Motor neuron (in vitro differentiated cells): ENCODE measurements around the gene SOX9. TPM values are rescaled to one million over a fixed set of nuclear protein-coding genes. Genes with fewer than 3 reads are reported as not detected.

Experiments
- ATAC-seq, 8 experiments: fragments of 200-7000 bp; cut with Tn5 transposase; replicated peaks in 6 of 8; 2 replicates each; pipeline ENCODE4 v1.8.0; 2021; ENCODE audit warnings: mild to moderate bottlenecking in 8 of 8, moderate library complexity in 8 of 8
- H3K27ac ChIP-seq, 2 donors: fragments of 250-450 bp; sonication (Bioruptor Pico); 2 replicates each; pipeline ENCODE4 v1.9.0; 2021; ENCODE audit warnings: antibody characterized with exemption in 2 of 2, mild to moderate bottlenecking in 2 of 2, moderate library complexity in 1 of 2
- H3K4me1 ChIP-seq, 2 donors: fragments of 250-450 bp; sonication (Bioruptor Pico); replicated peaks in 1 of 2; 2 replicates each; pipeline ENCODE4 v1.6.1; 2021; ENCODE audit warnings: antibody characterized with exemption in 2 of 2, mild to moderate bottlenecking in 2 of 2, moderate library complexity in 1 of 2
- H3K4me3 ChIP-seq, 5 donors: fragments of 250-450 bp; sonication (Bioruptor Pico); 2 replicates each; pipeline ENCODE4 v1.9.0; 2021; ENCODE audit warnings: antibody characterized with exemption in 5 of 5, mild to moderate bottlenecking in 5 of 5, moderate library complexity in 4 of 5
- WGBS, 10 experiments: fragments of 450-650 bp; shearing (Covaris generic); methylation state at CpG; one replicate each; pipeline ENCODE4 v1.0.0; 2022; 5-methylcytosine and 5-hydroxymethylcytosine counted together
- in situ Hi-C, 9 experiments: fragments of 400-800 bp; cut with MboI; loops; one replicate each; pipeline ENCODE4 v1.15.0; 2021; ENCODE audit warnings: low sequenced_read_pairs in 9 of 9, low pct_unique_long_range_greater_than_20kb in 2 of 9; ENCODE audit not compliant: unreplicated experiment in 9 of 9
- total RNA-seq, 8 experiments: library from RNA; unstranded; fragments of 300-600 nt; gene quantifications; 2 replicates each; pipeline versions ENCODE4 v1.2.3 to v1.2.4, GENCODE V29; 2022

The SOX9 gene
- total RNA-seq = 100 to 1,000 TPM in 1 of 8 experiments, 10 to 100 TPM in 5, 1 to 10 TPM in 2; 1.8 to 108 (median 17.3) TPM

GRCh38 chr17:72120642-72121163, at the start of gene SOX9:
SOX9 (plus strand) TSS chr17:72121020; CDS start chr17:72121392, 372 bp downstream.
- in situ Hi-C loops = loop anchor here in 5 of 9 experiments (25.0 kb wide), 4 partner anchors 417 to 1483 kb away; no protein-coding TSS in a partner anchor
- H3K4me3 ChIP-seq = peak within 1 kb of the TSS; percentile 44 to 54 (median 48)
- WGBS, 10 experiments = 0 to 3% (median 0%) methylated on average over 4 to 8 of the region's 27 CpGs; no CpG with 5 or more reads in 7 of the 10 experiments
- peaks cover 33 to 42% of the 10 kb centered on the region in 2 donors for H3K4me1 ChIP-seq
- peak; percentile 69 to 88 (median 78) for ATAC-seq
- H3K27ac ChIP-seq = no peak within 1 kb of the TSS

- in situ Hi-C loops = no loop called here
- H3K4me3 ChIP-seq = no peak overlapping the region
- peaks cover 0 to 31% of the 10 kb centered on the region in 2 donors for H3K4me1 ChIP-seq
- no peak overlapping the region for H3K27ac ChIP-seq
- no peak for ATAC-seq
- WGBS, 10 experiments = 13 to 87% (median 70%) methylated on average over 1 to 4 of the region's 4 CpGs; no CpG with 5 or more reads in 1 of the 10 experiments
Observed at GRCh38 chr17:72071330-72071729, 49.5 kb upstream of the SOX9 start.

GRCh38 chr17:72075995-72076677, 44.7 kb upstream of the SOX9 start:
- WGBS, 10 experiments = 40 to 100% (median 89%) methylated on average over 1 to 7 of the region's 7 CpGs; no CpG with 5 or more reads in 1 of the 10 experiments
- H3K27ac ChIP-seq = no peak overlapping the region
- no peak for ATAC-seq
- H3K4me1 ChIP-seq = peaks cover 0 to 16% of the 10 kb centered on the region in 2 donors
- H3K4me3 ChIP-seq = no peak overlapping the region
- in situ Hi-C loops = loop anchor here in 1 of 9 experiments (25.0 kb wide), 1 partner anchor 614 kb away; no protein-coding TSS in a partner anchor

GRCh38 chr17:72076678-72077030, 44.2 kb upstream of the SOX9 start:
- 14 to 90% (median 83%) methylated on average over 1 to 3 of the region's 3 CpGs; no CpG with 5 or more reads in 4 of the 10 experiments for WGBS, 10 experiments
- Histone ChIP-seq H3K4me3 (no peak overlapping the region), H3K4me1 (peaks cover 0 to 16% of the 10 kb centered on the region in 2 donors), H3K27ac (no peak overlapping the region)
- no peak for ATAC-seq
- in situ Hi-C loops = loop anchor here in 1 of 9 experiments (25.0 kb wide), 1 partner anchor 614 kb away; no protein-coding TSS in a partner anchor

GRCh38 chr17:72077326-72077960, 43.4 kb upstream of the SOX9 start:
- ATAC-seq = no peak
- H3K4me1 ChIP-seq = peaks cover 0 to 10% of the 10 kb centered on the region in 2 donors
- H3K27ac ChIP-seq = no peak overlapping the region
- 0 to 100% (median 71%) methylated on average over 1 to 4 of the region's 4 CpGs; no CpG with 5 or more reads in 1 of the 10 experiments for WGBS, 10 experiments
- in situ Hi-C loops = loop anchor here in 1 of 9 experiments (25.0 kb wide), 1 partner anchor 615 kb away; no protein-coding TSS in a partner anchor
- no peak overlapping the region for H3K4me3 ChIP-seq

GRCh38 chr17:72079700-72080099, 41.1 kb upstream of the SOX9 start:
- WGBS, 10 experiments = 0 to 100% (median 89%) methylated on average over 1 to 3 of the region's 3 CpGs; no CpG with 5 or more reads in 2 of the 10 experiments
- no peak overlapping the region for H3K4me3 ChIP-seq
- ATAC-seq = no peak
- in situ Hi-C loops = loop anchor here in 1 of 9 experiments (25.0 kb wide), 1 partner anchor 617 kb away; no protein-coding TSS in a partner anchor
- H3K4me1 ChIP-seq = no peaks in the 10 kb centered on the region
- no peak overlapping the region for H3K27ac ChIP-seq

- no peak for ATAC-seq
- Histone ChIP-seq H3K4me1 (peaks cover 0 to 3% of the 10 kb centered on the region in 2 donors), H3K27ac (no peak overlapping the region), H3K4me3 (no peak overlapping the region)
- in situ Hi-C loops = loop anchor here in 1 of 9 experiments (25.0 kb wide), 1 partner anchor 626 kb away; no protein-coding TSS in a partner anchor
- WGBS, 10 experiments = 40 to 100% (median 88%) methylated on average over 1 of the region's 1 CpG; no CpG with 5 or more reads in 5 of the 10 experiments
Observed at GRCh38 chr17:72087876-72088275, 32.9 kb upstream of the SOX9 start.

GRCh38 chr17:72089453-72089987, 31.3 kb upstream of the SOX9 start:
- no peak for ATAC-seq
- in situ Hi-C loops = loop anchor here in 1 of 9 experiments (25.0 kb wide), 1 partner anchor 627 kb away; no protein-coding TSS in a partner anchor
- no peak overlapping the region for H3K27ac ChIP-seq
- WGBS, 10 experiments = 4 to 83% (median 57%) methylated on average over 2 to 5 of the region's 7 CpGs; no CpG with 5 or more reads in 2 of the 10 experiments
- H3K4me1 ChIP-seq = peaks cover 0 to 3% of the 10 kb centered on the region in 2 donors
- H3K4me3 ChIP-seq = no peak overlapping the region

- ATAC-seq = no peak
Observed at GRCh38 chr17:72090108-72090507, 30.7 kb upstream of the SOX9 start.

GRCh38 chr17:72092710-72093322, 28.0 kb upstream of the SOX9 start:
- 0 to 100% (median 57%) methylated on average over 1 of the region's 1 CpG; no CpG with 5 or more reads in 3 of the 10 experiments for WGBS, 10 experiments
- H3K4me1 ChIP-seq = no peaks in the 10 kb centered on the region
- in situ Hi-C loops = loop anchor here in 1 of 9 experiments (25.0 kb wide), 1 partner anchor 631 kb away; no protein-coding TSS in a partner anchor
- H3K4me3 ChIP-seq = no peak overlapping the region
- no peak for ATAC-seq
- no peak overlapping the region for H3K27ac ChIP-seq

More at GRCh38 chr17:72090108-72090507, 30.7 kb upstream of the SOX9 start:
- Histone ChIP-seq H3K4me3 (no peak overlapping the region), H3K4me1 (peaks cover 0 to 2% of the 10 kb centered on the region in 2 donors), H3K27ac (no peak overlapping the region)
- in situ Hi-C loops = loop anchor here in 1 of 9 experiments (25.0 kb wide), 1 partner anchor 628 kb away; no protein-coding TSS in a partner anchor
- 0 to 83% (median 13%) methylated on average over 1 of the region's 1 CpG; no CpG with 5 or more reads in 1 of the 10 experiments for WGBS, 10 experiments

GRCh38 chr17:72093707-72094106, 27.1 kb upstream of the SOX9 start:
- peak in 3 of 8 experiments; percentile 38 to 59 (median 44) for ATAC-seq
- Histone ChIP-seq H3K27ac (no peak overlapping the region), H3K4me1 (no peaks in the 10 kb centered on the region), H3K4me3 (no peak overlapping the region)
- 0 to 50% (median 33%) methylated on average over 1 to 3 of the region's 3 CpGs; no CpG with 5 or more reads in 1 of the 10 experiments for WGBS, 10 experiments
- in situ Hi-C loops = loop anchor here in 1 of 9 experiments (25.0 kb wide), 1 partner anchor 631 kb away; no protein-coding TSS in a partner anchor

- no peaks in the 10 kb centered on the region for H3K4me1 ChIP-seq
- in situ Hi-C loops = loop anchor here in 1 of 9 experiments (25.0 kb wide), 1 partner anchor 633 kb away; no protein-coding TSS in a partner anchor
- no peak for ATAC-seq
- no peak overlapping the region for H3K27ac ChIP-seq
- no peak overlapping the region for H3K4me3 ChIP-seq
- WGBS, 10 experiments = 27 to 100% (median 80%) methylated on average over 1 to 4 of the region's 4 CpGs; no CpG with 5 or more reads in 2 of the 10 experiments
Observed at GRCh38 chr17:72095316-72095715, 25.5 kb upstream of the SOX9 start.
